Measurements from ENCODE around the gene XYLT2.
"Not testable (repeated sequence)": the region's sequence is repeated elsewhere in the genome, so short reads cannot be mapped to it uniquely, and the experiment has no call there.

XYLT2 gene

DNA sequence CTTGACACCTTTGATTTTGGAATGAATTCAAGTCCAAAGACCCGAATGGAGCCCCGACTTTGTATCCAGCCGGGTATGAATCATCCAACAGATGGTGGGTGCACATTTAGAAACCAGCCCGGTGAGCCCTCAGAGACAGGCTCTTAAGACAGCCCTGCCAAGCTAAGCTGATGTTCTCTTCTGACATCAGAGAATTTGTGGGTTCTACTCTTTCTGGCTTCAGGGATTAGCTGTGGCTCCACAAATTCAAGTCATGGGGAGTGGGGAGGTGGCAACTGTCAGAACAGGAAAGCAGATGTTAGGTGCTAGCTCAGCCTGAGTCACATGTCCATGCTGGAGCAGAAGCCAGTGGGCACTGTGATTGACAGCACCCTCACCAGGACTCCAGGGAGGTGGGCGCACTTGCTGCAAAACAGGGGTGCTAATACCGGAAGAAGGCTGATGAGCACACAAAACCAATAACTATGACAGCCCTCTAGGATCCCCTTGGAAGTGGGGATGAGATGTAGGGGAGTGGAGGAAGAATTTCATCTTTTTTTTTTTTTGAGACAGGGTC is 31.4 kb upstream of the XYLT2 start:
- Mint-ChIP-seq H3K27me3 (peaks cover 45% of the 10 kb centered on the region), H3K9me3 (no peaks in the 10 kb centered on the region), H3K36me3 (no peaks in the 10 kb centered on the region), H3K27ac (no peak overlapping the region), H3K4me3 (no peak overlapping the region), H3K4me1 (peaks cover 11% of the 10 kb centered on the region)
- ATAC-seq, result no peak

DNA sequence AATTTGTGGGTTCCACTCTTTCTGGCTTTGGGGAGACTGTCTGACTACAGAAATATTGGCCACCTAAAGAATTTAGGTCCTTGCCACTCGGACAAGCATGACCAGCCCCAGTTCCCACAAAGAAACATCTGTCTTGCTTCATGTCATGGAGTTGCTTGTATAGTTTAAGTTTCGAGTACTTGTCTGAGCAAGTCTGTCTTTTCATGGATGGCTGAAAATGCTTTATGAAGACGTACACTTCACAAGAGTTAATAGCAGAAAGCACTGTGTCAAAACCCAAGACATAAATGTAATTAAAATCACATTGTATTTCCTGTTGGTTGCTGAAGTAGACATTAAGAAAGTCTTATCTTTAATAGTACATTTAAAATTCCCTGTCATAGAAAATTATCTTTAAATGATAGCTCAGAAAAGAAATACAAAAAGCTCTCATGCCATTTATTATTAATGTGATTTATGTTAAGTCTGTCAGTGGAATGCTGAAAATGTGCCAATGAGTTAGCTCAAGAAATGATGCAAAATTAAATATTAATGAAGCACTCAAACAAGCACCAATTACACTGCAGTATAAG is 29.8 kb upstream of the XYLT2 start:
- Mint-ChIP-seq H3K36me3 (no peaks in the 10 kb centered on the region), H3K9me3 (no peaks in the 10 kb centered on the region), H3K4me3 (no peak overlapping the region), H3K4me1 (peaks cover under 1% of the 10 kb centered on the region), H3K27me3 (peaks cover 32% of the 10 kb centered on the region), H3K27ac (no peak overlapping the region)
- no peak for ATAC-seq

GRCh38 chr17:50316660-50317059 is 29.3 kb upstream of the XYLT2 start:
- H3K27ac Mint-ChIP-seq, H3K4me3 Mint-ChIP-seq, ATAC-seq, H3K4me1 Mint-ChIP-seq, H3K9me3 Mint-ChIP-seq, H3K36me3 Mint-ChIP-seq: not testable (repeated sequence)
- H3K27me3 Mint-ChIP-seq, result peaks cover 27% of the 10 kb centered on the region

GRCh38 chr17:50317121-50317520 is 28.8 kb upstream of the XYLT2 start:
- no peaks in the 10 kb centered on the region for H3K4me1 Mint-ChIP-seq
- no peak overlapping the region for H3K4me3 Mint-ChIP-seq
- H3K36me3 Mint-ChIP-seq, result no peaks in the 10 kb centered on the region
- no peak for ATAC-seq
- H3K27ac Mint-ChIP-seq, result no peak overlapping the region
- no peaks in the 10 kb centered on the region for H3K9me3 Mint-ChIP-seq
- H3K27me3 Mint-ChIP-seq, result peaks cover 22% of the 10 kb centered on the region

GRCh38 chr17:50318501-50319285 is 27.2 kb upstream of the XYLT2 start:
- Mint-ChIP-seq H3K4me3 (no peak overlapping the region), H3K36me3 (no peaks in the 10 kb centered on the region), H3K4me1 (no peaks in the 10 kb centered on the region), H3K27me3 (peaks cover 7% of the 10 kb centered on the region), H3K9me3 (no peaks in the 10 kb centered on the region), H3K27ac (no peak overlapping the region)
- ATAC-seq, result no peak

DNA sequence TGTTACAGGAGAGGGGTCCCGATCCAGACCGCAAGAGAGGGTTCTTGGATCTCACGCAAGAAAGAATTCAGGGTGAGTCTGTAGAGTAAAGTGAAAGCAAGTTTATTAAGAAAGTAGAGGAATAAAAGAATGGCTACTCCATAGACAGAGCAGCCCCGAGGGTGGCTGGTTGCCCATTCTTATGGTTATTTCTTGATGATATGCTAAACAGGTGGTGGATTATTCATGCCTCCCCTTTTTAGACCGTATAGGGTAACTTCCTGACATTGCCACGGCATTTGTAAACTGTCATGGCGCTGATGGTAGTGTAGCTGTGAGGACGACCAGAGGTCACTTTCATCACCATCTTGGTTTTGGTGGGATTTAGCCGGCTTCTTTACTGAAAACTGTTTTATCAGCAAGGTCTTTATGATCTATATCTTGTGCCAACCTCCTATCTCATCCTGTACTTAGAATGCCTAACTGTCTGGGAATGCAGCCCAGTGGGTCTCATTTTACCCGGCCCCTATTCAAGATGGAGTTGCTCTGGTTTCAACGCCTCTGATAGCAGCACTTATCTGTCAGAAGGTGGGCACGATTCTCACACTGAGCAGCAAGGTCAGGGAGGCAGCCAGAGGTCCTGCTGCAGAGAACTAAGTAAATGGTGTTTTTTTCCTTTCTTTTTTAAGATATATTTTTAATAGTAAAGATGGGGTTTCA is 26.5 kb upstream of the XYLT2 start:
- Mint-ChIP-seq H3K27me3 (no peaks in the 10 kb centered on the region), H3K27ac (no peak overlapping the region), H3K4me1 (no peaks in the 10 kb centered on the region), H3K9me3 (no peaks in the 10 kb centered on the region), H3K36me3 (no peaks in the 10 kb centered on the region), H3K4me3 (no peak overlapping the region)
- ATAC-seq, result no peak

DNA sequence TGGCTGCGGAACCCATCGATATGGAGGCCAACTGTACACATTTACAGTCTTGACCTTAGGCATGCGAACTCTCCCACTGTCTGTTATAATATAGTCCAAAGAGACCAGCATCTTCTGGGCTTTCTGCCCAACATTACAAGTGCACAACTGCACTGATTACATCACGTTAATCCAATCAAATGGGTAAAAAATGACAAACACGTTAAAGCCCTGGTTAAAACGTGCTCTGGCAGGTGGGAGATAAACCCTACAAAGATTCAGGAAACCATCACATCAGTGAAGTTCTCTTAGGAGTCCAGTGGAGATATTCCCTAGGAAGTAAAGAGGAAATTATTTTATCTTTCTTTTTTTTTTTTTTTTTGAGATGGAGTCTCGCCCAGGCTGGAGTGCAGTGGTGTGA is 23.7 kb upstream of the XYLT2 start:
- Mint-ChIP-seq H3K27ac (no peak overlapping the region), H3K9me3 (no peaks in the 10 kb centered on the region), H3K4me1 (peaks cover 6% of the 10 kb centered on the region), H3K36me3 (no peaks in the 10 kb centered on the region), H3K4me3 (no peak overlapping the region), H3K27me3 (no peaks in the 10 kb centered on the region)
- no peak for ATAC-seq

GRCh38 chr17:50323060-50323459 is 22.9 kb upstream of the XYLT2 start:
- Mint-ChIP-seq H3K9me3 (no peaks in the 10 kb centered on the region), H3K4me1 (peaks cover 6% of the 10 kb centered on the region), H3K27ac (no peak overlapping the region), H3K27me3 (no peaks in the 10 kb centered on the region), H3K36me3 (no peaks in the 10 kb centered on the region), H3K4me3 (no peak overlapping the region)
- ATAC-seq, result no peak

GRCh38 chr17:50325906-50326305 is 20.0 kb upstream of the XYLT2 start:
- no peaks in the 10 kb centered on the region for H3K9me3 Mint-ChIP-seq
- no peak overlapping the region for H3K4me3 Mint-ChIP-seq
- H3K27ac Mint-ChIP-seq, result no peak overlapping the region
- H3K27me3 Mint-ChIP-seq, result peaks cover 20% of the 10 kb centered on the region
- no peak for ATAC-seq
- H3K36me3 Mint-ChIP-seq, result no peaks in the 10 kb centered on the region
- peaks cover 6% of the 10 kb centered on the region for H3K4me1 Mint-ChIP-seq

- Mint-ChIP-seq H3K27ac (no peak overlapping the region), H3K27me3 (peaks cover 20% of the 10 kb centered on the region), H3K4me3 (no peak overlapping the region), H3K36me3 (no peaks in the 10 kb centered on the region), H3K9me3 (no peaks in the 10 kb centered on the region), H3K4me1 (peaks cover 6% of the 10 kb centered on the region)
- peak; percentile 31 for ATAC-seq
Measured at GRCh38 chr17:50326831-50327364, 19.0 kb upstream of the XYLT2 start.

- Mint-ChIP-seq H3K27me3 (peaks cover 33% of the 10 kb centered on the region), H3K9me3 (no peaks in the 10 kb centered on the region), H3K27ac (no peak overlapping the region), H3K36me3 (no peaks in the 10 kb centered on the region), H3K4me1 (peaks cover 6% of the 10 kb centered on the region), H3K4me3 (no peak overlapping the region)
- ATAC-seq, result no peak
Measured at GRCh38 chr17:50328363-50329325, 17.3 kb upstream of the XYLT2 start.

DNA sequence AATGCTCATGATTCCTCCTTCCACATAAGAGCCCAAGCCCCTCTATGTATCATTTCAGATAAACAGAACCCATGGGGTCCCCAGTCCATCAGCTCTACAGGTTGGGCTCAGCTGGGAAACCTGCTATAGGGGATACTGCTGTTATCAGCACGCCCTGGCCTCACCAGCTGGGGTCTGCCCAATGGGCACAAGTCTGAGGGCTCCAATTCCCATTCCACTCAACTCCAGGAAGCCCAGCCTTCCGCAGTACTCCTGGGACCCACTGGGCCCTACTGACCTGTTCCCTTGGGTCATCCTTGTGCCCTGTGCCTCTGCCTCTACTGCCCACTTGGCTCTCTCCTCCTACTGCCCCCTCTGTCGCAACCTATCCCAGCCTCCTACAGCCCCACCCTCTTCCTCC is 16.2 kb upstream of the XYLT2 start:
- peaks cover 39% of the 10 kb centered on the region for H3K27me3 Mint-ChIP-seq
- H3K4me3 Mint-ChIP-seq, result no peak overlapping the region
- peaks cover 6% of the 10 kb centered on the region for H3K4me1 Mint-ChIP-seq
- no peak overlapping the region for H3K27ac Mint-ChIP-seq
- no peaks in the 10 kb centered on the region for H3K9me3 Mint-ChIP-seq
- ATAC-seq, result no peak
- no peaks in the 10 kb centered on the region for H3K36me3 Mint-ChIP-seq

- H3K4me1 Mint-ChIP-seq, result peaks cover 6% of the 10 kb centered on the region
- no peak for ATAC-seq
- H3K27me3 Mint-ChIP-seq, result peaks cover 39% of the 10 kb centered on the region
- no peak overlapping the region for H3K4me3 Mint-ChIP-seq
- H3K27ac Mint-ChIP-seq, result no peak overlapping the region
- no peaks in the 10 kb centered on the region for H3K9me3 Mint-ChIP-seq
- no peaks in the 10 kb centered on the region for H3K36me3 Mint-ChIP-seq
Measured at GRCh38 chr17:50330151-50330775, 15.7 kb upstream of the XYLT2 start.

DNA sequence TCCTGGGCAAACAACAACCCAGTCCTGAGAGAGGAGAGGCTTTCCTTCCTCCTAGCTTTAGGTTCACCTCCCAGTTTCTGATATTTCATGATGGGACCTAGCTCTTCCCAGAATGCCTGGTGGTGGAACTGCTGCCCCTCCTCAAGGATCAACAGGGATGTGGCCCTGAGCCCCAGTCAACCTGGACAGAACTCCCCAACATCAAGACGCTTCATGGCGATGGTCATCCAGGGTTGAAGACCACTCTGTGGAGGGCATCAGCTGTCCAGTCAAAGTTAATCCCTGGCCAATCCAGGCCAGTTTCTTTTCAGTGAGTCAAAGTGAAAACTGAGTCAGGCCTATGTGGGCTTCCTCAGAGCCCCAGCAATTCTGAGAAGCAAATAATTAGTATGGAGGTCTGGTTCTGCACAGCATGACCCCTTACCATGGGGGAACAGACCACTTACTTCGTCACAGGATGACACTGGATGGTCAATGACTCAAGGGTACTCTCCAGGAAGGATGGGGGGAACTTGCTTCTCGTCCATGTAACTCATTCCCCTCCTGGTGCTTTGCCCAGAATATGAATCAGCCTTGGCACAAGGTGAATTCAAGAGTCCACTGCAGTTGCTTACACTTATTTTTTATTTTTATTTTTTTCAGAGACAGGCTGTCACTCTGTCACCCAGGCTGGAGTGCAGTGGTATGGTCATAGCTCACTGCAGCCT is 14.7 kb upstream of the XYLT2 start:
- no peaks in the 10 kb centered on the region for H3K9me3 Mint-ChIP-seq

More for the DNA sequence above, 14.7 kb upstream of the XYLT2 start:
- Mint-ChIP-seq H3K27me3 (peaks cover 39% of the 10 kb centered on the region), H3K36me3 (no peaks in the 10 kb centered on the region), H3K4me3 (no peak overlapping the region), H3K27ac (no peak overlapping the region), H3K4me1 (peaks cover 6% of the 10 kb centered on the region)
- ATAC-seq, result peak; percentile 56

Measured in stimulated activated memory B cell treated with anti-CD40 and anti-IgM and Interleukin-4, amounts not matched to agents 10 μg/mL and 1 μg/mL and 100 μg/mL, for 72 hours (primary cell).